ENCODE data around the gene HEY2.

- no peak for TF ChIP-seq POLR2A (IDR thresholded peaks at IDR 0.05)
- no peak for TF ChIP-seq CTCF (IDR thresholded peaks at IDR 0.05)
- no peak for TF ChIP-seq POLR2AphosphoS5 (IDR thresholded peaks at IDR 0.05; ENCODE audit: insufficient read depth in 1 of 2, low read depth in 1 of 2)
Observed at GRCh38 chr6:125733516-125734300, 15.7 kb upstream of the HEY2 start.
